Ishikawa (cell line): ENCODE measurements around the gene PCLO.

Experiments used
- EGR1 ChIP-seq: IDR thresholded peaks from 2 replicates; pipeline ENCODE4 v1.6.1; 2012
- EP300 ChIP-seq: IDR thresholded peaks from 2 replicates; pipeline ENCODE4 v1.6.1; 2012; ENCODE audit warnings: borderline replicate concordance
- MAX ChIP-seq: IDR thresholded peaks from 2 replicates; pipeline ENCODE4 v1.6.1; 2012
- RAD21 ChIP-seq: IDR thresholded peaks from 2 replicates; pipeline ENCODE4 v1.6.1; 2012; ENCODE audit warnings: low read depth
- TAF1 ChIP-seq: IDR thresholded peaks from 2 replicates; pipeline ENCODE4 v1.6.1; 2012; ENCODE audit warnings: low read depth, mild to moderate bottlenecking
- TEAD4 ChIP-seq: IDR thresholded peaks from 2 replicates; pipeline ENCODE4 v1.6.1; 2012
- USF1 ChIP-seq: IDR thresholded peaks from 2 replicates; pipeline ENCODE4 v1.6.1; 2012
- YY1 ChIP-seq: IDR thresholded peaks from 2 replicates; pipeline ENCODE4 v1.6.1; 2012; ENCODE audit warnings: low read depth

DNA sequence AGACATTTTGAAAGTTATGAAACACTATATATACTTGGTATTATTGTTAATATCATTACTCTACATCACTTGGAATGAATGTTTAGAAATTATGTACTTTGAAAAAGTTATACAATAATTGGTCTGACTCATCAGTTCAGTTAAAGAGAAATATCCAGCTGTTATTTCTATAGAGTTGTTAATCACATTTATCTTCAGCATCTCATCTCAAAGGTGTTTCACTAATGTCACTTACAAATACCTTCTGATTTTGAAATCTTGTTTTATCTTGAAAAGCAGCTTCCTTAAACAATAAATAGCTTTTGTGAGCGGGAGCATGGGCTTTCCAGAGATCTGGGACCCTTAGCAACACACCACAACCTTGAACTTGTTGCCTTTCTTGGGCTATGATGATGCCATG lies 205.2 kb downstream of the PCLO start:
- TF ChIP-seq TEAD4 (no peak), YY1 (no peak), EGR1 (no peak), RAD21 (no peak), EP300 (no peak), TAF1 (no peak), MAX (no peak), USF1 (no peak)
